ENCODE data around the gene F2.

GRCh38 chr11:46697303-46697702, 21.7 kb upstream of the F2 start:
- TF ChIP-seq, protein P1, sequence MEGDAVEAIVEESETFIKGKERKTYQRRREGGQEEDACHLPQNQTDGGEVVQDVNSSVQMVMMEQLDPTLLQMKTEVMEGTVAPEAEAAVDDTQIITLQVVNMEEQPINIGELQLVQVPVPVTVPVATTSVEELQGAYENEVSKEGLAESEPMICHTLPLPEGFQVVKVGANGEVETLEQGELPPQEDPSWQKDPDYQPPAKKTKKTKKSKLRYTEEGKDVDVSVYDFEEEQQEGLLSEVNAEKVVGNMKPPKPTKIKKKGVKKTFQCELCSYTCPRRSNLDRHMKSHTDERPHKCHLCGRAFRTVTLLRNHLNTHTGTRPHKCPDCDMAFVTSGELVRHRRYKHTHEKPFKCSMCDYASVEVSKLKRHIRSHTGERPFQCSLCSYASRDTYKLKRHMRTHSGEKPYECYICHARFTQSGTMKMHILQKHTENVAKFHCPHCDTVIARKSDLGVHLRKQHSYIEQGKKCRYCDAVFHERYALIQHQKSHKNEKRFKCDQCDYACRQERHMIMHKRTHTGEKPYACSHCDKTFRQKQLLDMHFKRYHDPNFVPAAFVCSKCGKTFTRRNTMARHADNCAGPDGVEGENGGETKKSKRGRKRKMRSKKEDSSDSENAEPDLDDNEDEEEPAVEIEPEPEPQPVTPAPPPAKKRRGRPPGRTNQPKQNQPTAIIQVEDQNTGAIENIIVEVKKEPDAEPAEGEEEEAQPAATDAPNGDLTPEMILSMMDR (IDR thresholded peaks at IDR 0.05 in 4 of 5, conservative IDR thresholded peaks at IDR 0.05 in 1 of 5) = no peak
- TF ChIP-seq POLR2A (IDR thresholded peaks at IDR 0.05) = no peak
